Measurements from ENCODE around the gene SEPTIN3. TPM values are rescaled to one million over a fixed set of nuclear protein-coding genes. Genes with fewer than 3 reads are reported as not detected.

SEPTIN3 gene, protein sequence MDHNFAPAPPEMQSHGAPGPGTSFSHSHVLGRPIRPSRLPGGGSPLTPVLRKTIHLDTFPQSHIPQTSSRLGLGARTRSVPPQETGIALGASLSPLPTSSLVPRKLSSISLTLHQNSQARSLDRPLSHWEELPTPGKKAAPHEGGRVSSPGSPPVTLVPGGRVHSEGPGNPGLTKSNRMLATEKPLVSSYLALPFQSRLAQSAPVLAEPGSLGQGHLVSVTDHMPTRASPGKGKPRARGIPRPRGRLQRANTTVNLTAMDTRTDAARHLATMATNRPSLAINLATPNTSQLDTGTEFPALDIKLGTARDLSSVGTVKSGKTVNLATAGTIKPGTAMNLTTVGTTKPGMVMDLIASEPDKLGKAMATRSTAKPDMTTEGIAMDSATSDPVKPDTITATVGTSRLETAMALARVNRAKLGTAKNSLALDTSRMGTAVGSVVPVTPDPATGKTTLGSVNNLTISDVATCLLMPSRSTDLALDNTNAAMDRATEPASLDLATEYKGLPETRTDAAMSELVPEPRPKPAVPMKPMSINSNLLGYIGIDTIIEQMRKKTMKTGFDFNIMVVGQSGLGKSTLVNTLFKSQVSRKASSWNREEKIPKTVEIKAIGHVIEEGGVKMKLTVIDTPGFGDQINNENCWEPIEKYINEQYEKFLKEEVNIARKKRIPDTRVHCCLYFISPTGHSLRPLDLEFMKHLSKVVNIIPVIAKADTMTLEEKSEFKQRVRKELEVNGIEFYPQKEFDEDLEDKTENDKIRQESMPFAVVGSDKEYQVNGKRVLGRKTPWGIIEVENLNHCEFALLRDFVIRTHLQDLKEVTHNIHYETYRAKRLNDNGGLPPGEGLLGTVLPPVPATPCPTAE
- 5.5 TPM for polyA plus RNA-seq (2013, experiment 1 of 2)
- 6.0 TPM for polyA plus RNA-seq (2013, experiment 2 of 2)

DNA sequence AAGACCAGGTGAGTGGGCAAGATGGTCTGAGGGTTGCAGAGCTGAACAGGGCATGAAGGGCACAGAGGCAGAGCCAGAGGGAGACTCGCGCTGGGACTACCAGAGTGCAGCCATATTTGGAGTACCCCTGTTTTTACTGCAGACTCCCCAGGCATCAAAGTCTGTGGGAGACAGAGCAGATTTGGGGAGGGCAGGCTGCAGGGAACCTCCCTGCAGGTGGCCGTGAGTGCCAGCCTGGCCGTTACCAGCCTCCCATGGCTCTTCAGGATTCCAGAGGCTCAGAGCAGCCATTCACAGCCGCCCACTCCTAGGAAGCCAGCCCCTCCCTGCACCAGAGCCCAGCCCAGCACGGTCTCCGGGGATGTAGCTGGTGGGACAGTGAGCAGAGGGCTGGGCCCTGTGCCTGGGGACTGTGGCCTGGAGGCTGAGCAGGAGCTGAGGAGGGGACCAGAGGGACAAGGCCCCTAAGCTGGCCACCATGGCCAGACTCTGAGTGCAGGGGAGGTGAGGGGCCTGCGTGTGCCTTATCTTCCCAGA, at the start of gene SEPTIN3:
SEPTIN3 (plus strand) TSS at position 334 of the 537 bp plus-strand sequence. CDS start 2,050 bp downstream, outside the sequence.
- no CpG with 5 or more reads among the region's 8 CpGs for WGBS (ENCODE audit: extremely low coverage, insufficient coverage, low lambda C conversion rate)
- no peak for DNase-seq
- H3K4me1 ChIP-seq (ENCODE audit: control insufficient read depth, low read depth, low read length), result peaks cover 3% of the 10 kb centered on the region

DNA sequence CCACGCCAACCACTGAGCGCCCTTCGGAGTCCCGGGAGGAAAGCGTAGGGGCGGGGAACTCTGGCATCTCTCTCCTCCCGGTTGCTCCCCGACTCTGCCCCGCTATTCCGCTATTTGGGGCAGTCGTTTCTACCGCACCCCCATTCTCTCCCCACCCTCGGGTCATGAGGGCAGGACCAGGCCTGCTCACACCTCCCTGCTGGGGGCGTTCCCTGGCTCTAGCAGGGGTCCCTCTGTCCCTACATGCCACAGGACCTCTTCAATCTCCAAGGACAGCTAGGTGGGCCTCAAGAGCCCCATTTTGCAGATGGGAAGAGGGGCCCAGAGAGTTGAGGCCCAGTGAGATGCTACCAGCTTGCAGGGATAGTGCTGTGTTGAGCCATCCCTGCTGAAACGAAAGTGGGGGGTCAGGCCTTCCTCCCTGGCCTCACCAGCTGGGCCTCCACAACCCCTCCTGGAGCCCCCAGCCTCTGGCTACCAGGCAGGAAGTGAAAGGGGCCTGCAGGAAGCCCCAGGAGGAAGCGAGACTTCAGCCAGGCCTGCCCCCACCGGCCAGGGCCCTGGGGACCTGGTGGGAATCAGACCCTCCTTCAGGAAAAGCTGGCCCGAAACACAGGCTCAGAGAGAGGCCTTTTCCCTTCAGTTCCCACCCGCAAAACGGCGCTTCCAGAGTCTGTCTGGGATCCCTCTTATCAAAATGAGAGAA, 48.8 kb upstream of the SEPTIN3 start:
- no CpG with 5 or more reads among the region's 21 CpGs for WGBS (ENCODE audit: extremely low coverage, insufficient coverage, low lambda C conversion rate)
- H3K79me1 ChIP-seq (ENCODE audit: low read length), result no peaks in the 10 kb centered on the region
- no peak overlapping the region for H2BK120ac ChIP-seq (ENCODE audit: low read depth, low read length)
- peak overlapping the region; percentile 70 for H3K56ac ChIP-seq (ENCODE audit: low read length)
- no peak overlapping the region for H3K4ac ChIP-seq (ENCODE audit: low read depth, low read length)
- H3K79me2 ChIP-seq (ENCODE audit: control insufficient read depth, insufficient read depth, low read length), result no peaks in the 10 kb centered on the region
- H3K4me2 ChIP-seq (ENCODE audit: low read length), result no peak overlapping the region
- H3K4me1 ChIP-seq (ENCODE audit: control insufficient read depth, low read depth, low read length), result peaks cover 3% of the 10 kb centered on the region
- no peak overlapping the region for H4K8ac ChIP-seq (ENCODE audit: low read depth, low read length)
- H2BK5ac ChIP-seq (ENCODE audit: low read length), result no peak overlapping the region
- H2AK5ac ChIP-seq (ENCODE audit: low read length), result no peak overlapping the region
- H2BK15ac ChIP-seq (replicated peaks; ENCODE audit: low read depth), result no peak overlapping the region
- DNase-seq, result no peak
- H3K18ac ChIP-seq (ENCODE audit: low read length), result peak overlapping the region; percentile 23
- no peak overlapping the region for H3K23ac ChIP-seq (ENCODE audit: low read length)
- H3K9ac ChIP-seq (ENCODE audit: low read length), result peak overlapping the region; percentile 4
- H3K36me3 ChIP-seq (ENCODE audit: control insufficient read depth, insufficient read depth, low read length), result no peaks in the 10 kb centered on the region
- no peak overlapping the region for H3K4me3 ChIP-seq (ENCODE audit: low read length)
- no peak overlapping the region for H4K5ac ChIP-seq (ENCODE audit: low read length)
- peaks cover 15% of the 10 kb centered on the region for H3K27me3 ChIP-seq (ENCODE audit: insufficient read depth, low read length, poor library complexity)
- no peak overlapping the region for H3K27ac ChIP-seq (ENCODE audit: low read depth, low read length)

More for the DNA sequence above, at the start of gene SEPTIN3:
- H3K79me1 ChIP-seq (ENCODE audit: low read length), result no peaks in the 10 kb centered on the region
- H2AK5ac ChIP-seq (ENCODE audit: low read length), result peak within 1 kb of the TSS; percentile 74
- H4K8ac ChIP-seq (ENCODE audit: low read depth, low read length), result no peak within 1 kb of the TSS
- H3K36me3 ChIP-seq (ENCODE audit: control insufficient read depth, insufficient read depth, low read length), result no peaks in the 10 kb centered on the region
- no peak within 1 kb of the TSS for H2BK5ac ChIP-seq (ENCODE audit: low read length)
- no peak within 1 kb of the TSS for H3K4me2 ChIP-seq (ENCODE audit: low read length)
- H3K9ac ChIP-seq (ENCODE audit: low read length), result no peak within 1 kb of the TSS
- H2BK15ac ChIP-seq (replicated peaks; ENCODE audit: low read depth), result no peak within 1 kb of the TSS
- H2BK120ac ChIP-seq (ENCODE audit: low read depth, low read length), result no peak within 1 kb of the TSS
- H3K23ac ChIP-seq (ENCODE audit: low read length), result no peak within 1 kb of the TSS
- H4K5ac ChIP-seq (ENCODE audit: low read length), result no peak within 1 kb of the TSS
- H3K4ac ChIP-seq (ENCODE audit: low read depth, low read length), result no peak within 1 kb of the TSS
- H3K4me3 ChIP-seq (ENCODE audit: low read length), result no peak within 1 kb of the TSS
- peak within 1 kb of the TSS; percentile 25 for H3K56ac ChIP-seq (ENCODE audit: low read length)
- H3K18ac ChIP-seq (ENCODE audit: low read length), result no peak within 1 kb of the TSS
- no peak within 1 kb of the TSS for H3K27ac ChIP-seq (ENCODE audit: low read depth, low read length)
- no peaks in the 10 kb centered on the region for H3K79me2 ChIP-seq (ENCODE audit: control insufficient read depth, insufficient read depth, low read length)
- no peaks in the 10 kb centered on the region for H3K27me3 ChIP-seq (ENCODE audit: insufficient read depth, low read length, poor library complexity)

DNA sequence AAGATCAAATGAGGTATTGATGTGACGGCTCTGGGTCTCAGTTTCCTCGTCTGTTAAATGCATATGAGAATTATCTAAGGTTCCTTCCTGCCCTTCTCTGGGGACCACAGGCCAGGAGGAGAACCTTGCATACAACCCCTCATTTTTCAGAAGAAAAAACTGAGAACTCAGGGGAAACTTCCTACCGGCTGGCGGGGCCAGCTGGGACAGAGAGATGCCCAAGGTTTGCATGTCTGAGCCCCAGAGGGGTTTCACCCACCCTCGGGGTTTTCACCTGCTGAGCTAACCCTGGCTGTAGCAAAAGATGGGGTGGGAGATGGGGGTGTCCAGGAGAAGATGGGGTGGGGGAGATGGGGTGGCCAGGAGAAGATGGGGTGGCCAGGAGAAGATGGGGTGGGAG, 46.9 kb upstream of the SEPTIN3 start:
- Histone ChIP-seq H2BK120ac (ENCODE audit: low read depth, low read length) (no peak overlapping the region), H2BK5ac (ENCODE audit: low read length) (no peak overlapping the region), H3K4me3 (ENCODE audit: low read length) (no peak overlapping the region), H3K27me3 (ENCODE audit: insufficient read depth, low read length, poor library complexity) (peaks cover 8% of the 10 kb centered on the region), H3K4ac (ENCODE audit: low read depth, low read length) (no peak overlapping the region), H3K79me1 (ENCODE audit: low read length) (no peaks in the 10 kb centered on the region), H2AK5ac (ENCODE audit: low read length) (no peak overlapping the region), H3K9ac (ENCODE audit: low read length) (no peak overlapping the region), H3K4me2 (ENCODE audit: low read length) (no peak overlapping the region), H3K36me3 (ENCODE audit: control insufficient read depth, insufficient read depth, low read length) (no peaks in the 10 kb centered on the region), H3K56ac (ENCODE audit: low read length) (no peak overlapping the region), H3K27ac (ENCODE audit: low read depth, low read length) (no peak overlapping the region), H4K5ac (ENCODE audit: low read length) (no peak overlapping the region), H2BK15ac (replicated peaks; ENCODE audit: low read depth) (no peak overlapping the region), H3K18ac (ENCODE audit: low read length) (no peak overlapping the region), H3K4me1 (ENCODE audit: control insufficient read depth, low read depth, low read length) (no peaks in the 10 kb centered on the region), H3K79me2 (ENCODE audit: control insufficient read depth, insufficient read depth, low read length) (no peaks in the 10 kb centered on the region), H4K8ac (ENCODE audit: low read depth, low read length) (no peak overlapping the region), H3K23ac (ENCODE audit: low read length) (no peak overlapping the region)
- no CpG with 5 or more reads among the region's 5 CpGs for WGBS (ENCODE audit: extremely low coverage, insufficient coverage, low lambda C conversion rate)
- DNase-seq, result no peak

DNA sequence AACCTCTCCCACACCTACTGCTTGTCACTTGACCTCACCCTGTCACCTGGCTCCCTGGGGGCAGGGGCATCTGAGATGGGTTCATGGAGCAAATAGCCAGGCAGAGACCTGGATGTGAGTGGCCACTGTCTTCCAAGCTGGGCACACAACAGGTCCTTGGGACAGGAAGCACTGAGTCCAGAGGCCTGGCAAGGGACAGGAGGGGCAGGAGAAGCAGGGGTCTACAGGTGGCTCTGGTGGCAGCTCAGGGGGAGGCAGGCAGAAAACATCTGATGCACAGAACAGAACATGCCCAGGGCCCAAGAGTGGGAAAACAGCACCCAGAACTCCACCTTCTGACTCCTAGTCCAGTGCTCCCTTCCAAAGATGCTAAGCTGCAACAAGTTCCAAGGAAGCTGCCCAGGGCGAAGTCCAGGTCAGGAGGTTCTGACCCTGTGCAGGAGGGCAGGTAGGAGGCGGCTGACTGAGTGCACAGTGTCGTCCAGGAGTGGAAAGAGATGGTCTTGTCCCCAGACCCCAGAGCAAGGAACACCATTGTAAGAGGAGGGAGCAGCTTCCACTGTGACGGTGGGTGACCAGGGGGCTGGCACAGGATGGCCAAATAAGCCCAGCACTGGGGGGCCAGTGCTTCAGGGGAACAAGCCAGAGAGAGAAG, 46.2 kb upstream of the SEPTIN3 start:
- Histone ChIP-seq H3K4me3 (ENCODE audit: low read length) (no peak overlapping the region), H3K23ac (ENCODE audit: low read length) (no peak overlapping the region), H3K27me3 (ENCODE audit: insufficient read depth, low read length, poor library complexity) (peaks cover 8% of the 10 kb centered on the region), H3K56ac (ENCODE audit: low read length) (no peak overlapping the region), H3K18ac (ENCODE audit: low read length) (no peak overlapping the region), H3K79me1 (ENCODE audit: low read length) (no peaks in the 10 kb centered on the region), H3K27ac (ENCODE audit: low read depth, low read length) (no peak overlapping the region), H3K4me2 (ENCODE audit: low read length) (no peak overlapping the region), H3K4me1 (ENCODE audit: control insufficient read depth, low read depth, low read length) (peaks cover 2% of the 10 kb centered on the region), H2BK15ac (replicated peaks; ENCODE audit: low read depth) (no peak overlapping the region), H3K4ac (ENCODE audit: low read depth, low read length) (no peak overlapping the region), H2BK5ac (ENCODE audit: low read length) (no peak overlapping the region), H3K36me3 (ENCODE audit: control insufficient read depth, insufficient read depth, low read length) (no peaks in the 10 kb centered on the region), H4K8ac (ENCODE audit: low read depth, low read length) (no peak overlapping the region), H4K5ac (ENCODE audit: low read length) (no peak overlapping the region), H2AK5ac (ENCODE audit: low read length) (no peak overlapping the region), H3K9ac (ENCODE audit: low read length) (no peak overlapping the region), H3K79me2 (ENCODE audit: control insufficient read depth, insufficient read depth, low read length) (no peaks in the 10 kb centered on the region), H2BK120ac (ENCODE audit: low read depth, low read length) (no peak overlapping the region)
- no peak for DNase-seq
- WGBS (ENCODE audit: extremely low coverage, insufficient coverage, low lambda C conversion rate), result no CpG with 5 or more reads among the region's 4 CpGs

DNA sequence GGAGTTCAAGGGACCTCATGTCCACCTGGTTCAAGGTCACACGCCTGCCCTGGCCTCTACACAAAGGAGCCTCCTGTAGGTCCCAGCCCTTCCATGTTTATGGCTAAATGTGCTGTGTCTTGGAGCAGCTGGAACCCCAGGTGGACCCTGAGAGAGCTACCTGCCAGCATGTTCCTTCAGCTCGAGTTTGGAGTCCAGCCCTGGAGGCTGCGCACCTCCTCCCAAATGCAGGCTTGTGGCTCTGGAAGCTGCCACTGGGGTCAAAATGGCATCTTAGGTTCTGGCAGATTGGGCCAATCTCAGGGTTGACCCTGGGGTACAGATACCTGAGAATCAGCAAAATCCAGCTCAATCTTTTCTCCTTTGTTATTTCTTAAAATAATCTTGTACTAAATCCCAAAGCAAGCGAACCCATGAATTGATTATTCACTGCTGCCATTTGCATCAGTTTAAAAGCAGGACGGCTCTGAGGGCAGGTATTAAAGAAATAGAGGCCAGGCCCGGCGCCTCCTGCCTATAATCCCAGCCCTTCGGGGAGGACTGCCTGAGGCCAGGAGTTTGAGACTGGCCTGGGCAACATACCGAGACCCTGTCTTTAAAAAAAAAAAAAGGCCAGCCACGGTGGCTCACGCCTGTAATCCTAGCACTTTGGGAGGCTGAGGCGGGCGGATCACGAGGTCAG, 45.5 kb upstream of the SEPTIN3 start:
- no peak overlapping the region for H2BK120ac ChIP-seq (ENCODE audit: low read depth, low read length)
- no peak overlapping the region for H3K4me2 ChIP-seq (ENCODE audit: low read length)
- H3K56ac ChIP-seq (ENCODE audit: low read length), result no peak overlapping the region
- no peak overlapping the region for H3K4me3 ChIP-seq (ENCODE audit: low read length)
- H2AK5ac ChIP-seq (ENCODE audit: low read length), result no peak overlapping the region
- no peak overlapping the region for H3K27ac ChIP-seq (ENCODE audit: low read depth, low read length)
- no peak overlapping the region for H3K18ac ChIP-seq (ENCODE audit: low read length)
- no peak overlapping the region for H3K9ac ChIP-seq (ENCODE audit: low read length)
- H3K4me1 ChIP-seq (ENCODE audit: control insufficient read depth, low read depth, low read length), result peaks cover 2% of the 10 kb centered on the region
- H4K8ac ChIP-seq (ENCODE audit: low read depth, low read length), result no peak overlapping the region
- H3K23ac ChIP-seq (ENCODE audit: low read length), result no peak overlapping the region
- no peak overlapping the region for H3K4ac ChIP-seq (ENCODE audit: low read depth, low read length)
- H2BK15ac ChIP-seq (replicated peaks; ENCODE audit: low read depth), result no peak overlapping the region
- no peaks in the 10 kb centered on the region for H3K36me3 ChIP-seq (ENCODE audit: control insufficient read depth, insufficient read depth, low read length)
- peaks cover 8% of the 10 kb centered on the region for H3K27me3 ChIP-seq (ENCODE audit: insufficient read depth, low read length, poor library complexity)
- no peak for DNase-seq
- H3K79me1 ChIP-seq (ENCODE audit: low read length), result no peaks in the 10 kb centered on the region
- H2BK5ac ChIP-seq (ENCODE audit: low read length), result no peak overlapping the region
- H4K5ac ChIP-seq (ENCODE audit: low read length), result no peak overlapping the region
- no CpG with 5 or more reads among the region's 14 CpGs for WGBS (ENCODE audit: extremely low coverage, insufficient coverage, low lambda C conversion rate)
- no peaks in the 10 kb centered on the region for H3K79me2 ChIP-seq (ENCODE audit: control insufficient read depth, insufficient read depth, low read length)
